Left renal cortex interstitium (tissue), 4 donors: Measurements from ENCODE around the gene GRIK2. TPM values are rescaled to one million over a fixed set of nuclear protein-coding genes. Genes with fewer than 3 reads are reported as not detected.

ENCODE experiments used
- DNase-seq, 4 donors: peaks; one replicate each; pipeline ENCODE4 v3.0.0-alpha.2; 2013; ENCODE audit warnings: low read depth in 4 of 4, low spot score in 2 of 4, missing footprints in 1 of 4
- polyA plus RNA-seq, 4 donors: library from polyadenylated mRNA; unstranded; fragments of 120-200 nt; gene quantifications; one replicate each; pipeline ENCODE4 v1.2.1, GENCODE V29; 2013; ENCODE audit not compliant: insufficient read length in 4 of 4

The GRIK2 gene
- polyA plus RNA-seq, 4 donors, result 12.1 to 17.8 (median 13.0) TPM

GRCh38 chr6:101451981-101452380, 58.5 kb downstream of the GRIK2 start:
- no peak for DNase-seq

- DNase-seq, result no peak
Measured at GRCh38 chr6:101453221-101453620, 59.7 kb downstream of the GRIK2 start.

GRCh38 chr6:101454106-101454676, 60.7 kb downstream of the GRIK2 start:
- DNase-seq, result peak in 2 of 4 donors; percentile 10 to 19

- DNase-seq, result no peak
Measured at GRCh38 chr6:101458336-101458735, 64.8 kb downstream of the GRIK2 start.

GRCh38 chr6:101458826-101459225, 65.3 kb downstream of the GRIK2 start:
- no peak for DNase-seq

DNA sequence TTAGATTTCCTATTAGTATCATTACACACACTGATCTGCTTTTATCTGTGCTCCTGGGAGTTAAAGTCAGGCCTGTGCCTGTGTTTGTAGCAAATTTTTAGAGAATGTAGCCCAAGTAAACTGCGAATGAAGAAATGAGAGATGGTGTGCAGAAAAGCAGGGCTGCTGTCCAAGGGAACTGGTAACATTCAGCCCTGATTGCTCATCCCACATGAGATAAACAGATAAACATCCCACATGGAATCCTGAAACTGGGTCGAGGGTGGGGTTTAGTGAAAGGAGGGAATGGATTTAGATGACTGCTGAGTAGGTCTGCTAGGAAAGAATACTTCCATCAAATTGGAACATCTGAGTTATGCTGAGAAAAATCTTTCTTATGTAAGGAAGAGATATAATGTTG, 69.1 kb downstream of the GRIK2 start:
- DNase-seq, result no peak

DNA sequence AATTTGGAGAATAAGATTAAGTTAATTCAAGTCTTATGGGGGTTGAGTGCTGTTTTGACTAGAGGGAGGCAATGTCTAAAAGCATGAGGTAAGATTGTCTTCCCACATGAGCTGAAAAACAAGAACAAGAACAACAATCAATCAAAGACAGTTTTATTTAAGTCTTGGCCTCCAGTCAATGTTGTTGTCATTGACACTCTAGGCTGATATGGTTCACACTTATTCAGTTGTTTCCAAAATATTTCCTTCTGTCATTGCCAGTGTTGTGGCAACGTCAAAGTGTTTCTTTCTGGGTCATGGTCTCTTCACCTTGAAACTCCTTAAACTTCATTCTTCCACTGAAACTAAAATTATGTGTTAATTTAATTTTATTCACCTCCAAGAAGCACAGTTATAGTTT, 72.4 kb downstream of the GRIK2 start:
- DNase-seq, result no peak

- DNase-seq, result no peak
Measured at GRCh38 chr6:101477436-101477835, 83.9 kb downstream of the GRIK2 start.

GRCh38 chr6:101478891-101479290, 85.4 kb downstream of the GRIK2 start:
- no peak for DNase-seq

DNA sequence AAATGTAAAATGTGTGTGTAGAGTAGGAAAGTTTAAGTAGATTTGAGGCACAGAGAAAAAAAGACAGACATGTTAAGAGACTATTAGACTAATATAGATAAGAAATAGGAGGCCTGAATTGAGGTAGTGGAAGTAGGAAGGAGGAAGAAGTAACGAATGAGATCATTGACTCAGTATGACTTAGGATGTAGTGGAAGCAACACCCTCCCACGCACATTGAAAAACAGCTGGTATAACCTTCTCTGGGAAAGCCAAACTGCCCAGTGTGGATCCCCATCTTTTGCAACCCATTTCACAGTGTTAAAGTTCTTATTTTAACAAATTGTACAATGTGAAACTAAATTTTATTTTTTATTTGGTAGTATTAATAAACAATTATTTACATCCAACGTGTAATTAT, 89.1 kb downstream of the GRIK2 start:
- DNase-seq, result no peak

GRCh38 chr6:101484781-101485180, 91.3 kb downstream of the GRIK2 start:
- no peak for DNase-seq

DNA sequence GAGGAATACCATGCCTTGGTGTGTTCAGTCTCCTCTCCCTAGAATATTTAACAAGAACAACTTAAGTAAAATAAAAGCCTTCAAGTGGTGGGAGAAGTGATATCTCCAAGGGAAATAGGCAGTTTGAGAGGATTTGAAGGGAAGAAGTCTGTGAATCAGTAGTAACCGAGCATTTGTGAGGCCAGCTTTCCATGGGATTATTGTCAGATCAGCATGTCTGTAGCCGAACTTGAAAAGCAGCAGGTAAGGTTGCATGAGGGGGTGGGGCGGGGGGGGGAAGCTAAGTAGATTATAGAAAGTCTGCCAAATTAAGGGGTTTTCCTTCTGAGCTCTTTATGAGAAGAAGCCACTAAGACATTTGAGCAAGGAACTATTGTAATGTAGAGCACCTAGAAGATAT, 92.6 kb downstream of the GRIK2 start:
- DNase-seq, result no peak

GRCh38 chr6:101486726-101487125, 93.2 kb downstream of the GRIK2 start:
- no peak for DNase-seq

DNA sequence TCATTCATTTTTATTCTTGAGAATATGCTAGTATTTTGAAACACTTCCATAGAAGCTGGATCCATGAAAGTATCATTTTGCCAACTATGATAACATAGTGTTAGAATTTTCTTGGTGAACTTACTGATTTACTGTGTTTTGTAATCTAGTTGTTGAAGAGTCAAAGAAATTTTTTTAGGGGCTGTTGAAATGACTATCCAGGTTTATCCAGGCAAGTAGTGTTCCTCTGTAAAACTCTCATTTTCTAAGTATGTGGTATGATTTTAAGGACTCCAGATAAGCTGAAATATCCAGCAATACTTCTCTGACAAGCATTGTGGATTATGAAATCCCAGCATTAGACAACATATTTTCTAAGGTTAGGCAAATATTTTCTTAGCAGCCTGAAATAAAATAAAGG, 95.9 kb downstream of the GRIK2 start:
- DNase-seq, result no peak

- no peak for DNase-seq
Measured at GRCh38 chr6:101490857-101491256, 97.3 kb downstream of the GRIK2 start.

DNA sequence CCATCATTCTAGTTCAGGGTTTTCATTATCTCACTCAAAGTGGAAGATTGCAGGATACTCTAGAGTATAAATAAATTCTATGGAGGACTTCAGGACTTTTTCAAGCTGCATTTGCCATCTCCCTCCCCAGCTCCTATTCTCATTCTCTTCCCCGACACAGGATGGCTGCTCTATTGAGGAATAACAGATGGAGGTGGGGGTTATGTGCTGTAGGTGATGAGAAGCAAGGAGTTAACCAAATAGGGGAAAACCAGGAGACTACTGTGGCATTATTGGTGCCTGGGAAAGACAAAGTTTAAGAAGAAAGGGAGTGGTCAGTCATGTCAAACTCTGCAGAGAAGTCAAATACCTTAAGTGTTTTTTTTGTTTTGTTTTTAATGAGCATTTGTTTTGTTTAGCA, 109.3 kb downstream of the GRIK2 start:
- no peak for DNase-seq

DNA sequence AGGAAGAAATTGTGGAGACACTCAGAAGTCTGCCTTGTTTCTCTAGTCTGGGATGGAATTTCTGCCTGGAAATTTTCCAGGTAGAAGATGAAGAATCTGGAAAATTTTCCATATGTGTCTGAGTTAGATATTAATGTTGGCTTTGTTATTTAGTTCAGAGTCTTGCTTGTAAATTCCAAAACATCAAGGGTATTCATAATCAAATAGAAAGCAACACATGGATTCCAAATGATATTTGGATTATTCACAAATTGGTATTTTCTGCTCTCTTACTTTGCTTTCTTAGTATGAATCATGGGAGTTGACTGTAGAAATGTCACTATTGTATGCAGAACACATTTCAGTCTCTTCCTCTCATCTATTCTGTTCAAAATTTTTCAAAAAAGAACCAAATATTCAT, 116.0 kb downstream of the GRIK2 start:
- no peak for DNase-seq

- DNase-seq, result no peak
Measured at GRCh38 chr6:101513181-101513580, 119.7 kb downstream of the GRIK2 start.

GRCh38 chr6:101516578-101516977, 123.1 kb downstream of the GRIK2 start:
- peak in 1 of 4 donors; percentile 1 for DNase-seq

- DNase-seq, result no peak
Measured at GRCh38 chr6:101517632-101518031, 124.1 kb downstream of the GRIK2 start.

- DNase-seq, result no peak
Measured at GRCh38 chr6:101522254-101522653, 128.7 kb downstream of the GRIK2 start.

GRCh38 chr6:101527467-101527866, 134.0 kb downstream of the GRIK2 start:
- no peak for DNase-seq

DNA sequence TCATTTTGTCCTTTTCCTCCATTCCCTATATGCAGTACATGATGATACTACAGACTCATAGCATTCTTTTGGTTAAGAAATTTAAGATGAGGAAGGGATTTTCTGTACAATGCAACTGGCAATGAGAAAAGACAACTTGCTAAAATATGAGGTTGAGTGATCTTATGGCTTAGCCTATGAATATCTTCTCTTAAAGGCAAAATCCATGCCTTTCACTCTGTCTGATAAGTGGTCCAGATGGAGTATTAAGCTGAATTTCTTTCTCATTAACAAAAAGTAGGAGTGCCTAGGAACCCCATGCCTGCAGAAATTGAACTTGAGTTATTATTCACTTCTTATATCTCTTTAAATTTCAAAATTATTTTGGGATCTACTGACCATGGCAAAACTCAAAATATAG, 135.3 kb downstream of the GRIK2 start:
- no peak for DNase-seq
